IPS-NIHi7 (cell line): ENCODE measurements around the gene COBLL1.

Experiments
- DNase-seq: peaks from one replicate; pipeline ENCODE4 v3.0.0; 2012; ENCODE audit warnings: mixed read lengths; ENCODE audit errors: extremely low spot score

COBLL1 gene

DNA sequence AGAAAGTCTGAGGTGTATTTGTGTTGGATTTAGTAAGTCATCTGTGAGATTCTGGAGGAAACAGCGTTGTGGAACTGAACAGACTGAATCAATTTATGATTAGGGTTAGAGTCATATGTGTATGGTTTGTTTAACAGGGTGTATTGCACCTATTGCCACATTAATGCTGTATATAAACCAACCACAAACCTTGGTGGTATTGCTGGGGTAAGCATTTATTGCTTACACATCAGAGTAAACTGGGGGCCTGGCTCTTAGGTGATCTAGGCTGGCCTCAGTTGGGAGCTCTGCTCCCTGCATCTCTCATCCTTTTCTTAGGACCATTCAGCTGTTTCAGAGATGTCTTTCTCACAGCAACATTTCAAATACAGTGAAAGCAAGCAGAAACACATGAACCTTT, 160.6 kb downstream of the COBLL1 start:
- DNase-seq = no peak

DNA sequence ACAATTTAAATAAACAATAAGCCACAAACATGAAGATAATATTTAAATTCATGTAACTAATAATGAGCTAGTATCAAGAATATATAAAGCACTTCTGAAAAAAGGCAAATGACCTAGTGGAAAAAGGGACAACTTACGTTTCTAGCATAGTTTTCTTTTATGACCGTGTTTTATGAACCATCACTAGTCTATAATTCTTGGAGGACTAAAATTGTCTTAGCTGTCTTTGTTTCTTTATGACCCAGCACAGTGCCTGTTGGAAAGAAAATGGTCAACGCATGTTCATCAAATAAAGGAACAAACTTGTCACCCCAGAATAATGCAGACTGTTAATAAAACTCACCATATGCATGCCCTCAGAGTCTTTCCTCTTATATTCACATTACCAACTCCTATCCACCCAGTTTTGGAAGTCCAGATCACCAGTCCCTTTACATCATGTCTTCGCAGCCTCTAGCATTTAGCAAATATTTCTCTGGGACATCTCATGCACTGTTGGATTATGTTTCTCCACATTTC, 162.9 kb downstream of the COBLL1 start:
- no peak for DNase-seq

DNA sequence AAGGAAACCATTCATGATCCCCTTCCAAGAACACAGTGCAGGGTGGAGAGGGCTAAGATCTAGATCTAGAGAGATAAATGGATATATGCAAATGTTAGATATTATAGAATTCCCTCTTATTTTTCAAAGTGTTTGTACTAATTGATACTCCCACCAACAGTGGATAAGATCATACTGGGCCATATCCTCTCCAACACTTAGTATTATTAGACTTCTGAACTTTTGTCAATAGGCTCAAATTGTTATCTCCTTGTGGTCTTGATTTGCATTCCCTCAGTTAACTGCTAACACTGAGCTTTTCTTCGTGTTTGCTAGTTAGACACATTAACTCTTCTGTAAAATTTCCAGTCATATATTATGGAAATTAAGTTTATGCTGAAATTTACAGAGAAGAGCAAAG, 163.9 kb downstream of the COBLL1 start:
- no peak for DNase-seq

DNA sequence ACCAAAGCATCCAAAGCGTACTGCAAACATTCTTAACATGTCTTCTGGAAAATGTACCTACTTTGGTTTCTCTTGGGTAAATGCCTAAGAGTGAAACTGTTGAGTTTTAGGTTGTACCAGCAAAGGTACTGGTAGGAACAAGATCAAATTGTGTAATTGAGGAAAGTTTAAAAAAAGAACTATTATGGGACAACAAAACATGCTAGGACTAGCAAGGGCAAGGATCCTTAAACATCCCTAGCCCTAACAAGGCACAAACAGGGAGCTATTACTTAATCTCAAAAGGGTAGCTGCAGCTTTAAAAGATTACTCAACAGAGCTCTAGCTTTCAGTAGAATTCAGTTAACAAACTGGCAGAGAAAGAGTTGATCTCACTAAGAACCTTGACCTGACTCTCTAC, 164.4 kb downstream of the COBLL1 start:
- DNase-seq = no peak

DNA sequence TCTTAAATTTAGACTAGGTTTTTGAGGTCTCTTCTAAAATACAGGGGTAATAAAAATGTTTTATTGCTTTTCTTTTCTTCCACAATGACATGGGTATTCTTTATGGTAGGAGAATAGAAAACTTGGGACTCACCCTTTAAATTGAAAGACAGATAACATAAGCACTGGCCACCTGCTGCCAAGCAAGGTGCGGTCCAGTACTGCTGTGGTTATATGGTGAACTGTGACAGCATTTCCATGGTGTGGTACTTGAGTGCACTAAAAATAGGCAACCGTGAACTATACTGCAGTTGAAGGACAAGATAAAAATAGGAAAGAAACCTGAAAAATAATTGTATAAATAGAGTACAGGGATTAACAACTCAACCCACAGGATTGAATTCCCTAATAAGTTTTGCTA, 165.9 kb downstream of the COBLL1 start:
- DNase-seq = no peak

DNA sequence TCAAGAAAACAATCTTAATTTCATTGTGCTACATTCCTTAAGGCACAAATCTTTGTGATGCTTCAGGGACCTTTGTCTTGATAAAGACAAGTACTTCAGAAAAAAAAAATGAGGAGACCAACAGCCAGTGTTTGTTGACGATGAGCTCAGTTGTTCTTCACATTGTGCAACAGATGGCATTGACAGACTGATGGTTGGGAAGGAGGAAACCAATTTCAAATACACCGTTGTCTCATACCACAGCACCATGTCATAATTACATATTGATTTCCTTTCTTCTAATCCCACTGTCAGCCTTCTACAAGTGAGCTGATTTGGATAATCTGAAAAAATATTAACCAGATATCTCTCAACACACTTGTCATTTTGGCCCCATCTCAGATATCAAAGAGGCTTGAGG, 166.6 kb downstream of the COBLL1 start:
- DNase-seq = no peak

DNA sequence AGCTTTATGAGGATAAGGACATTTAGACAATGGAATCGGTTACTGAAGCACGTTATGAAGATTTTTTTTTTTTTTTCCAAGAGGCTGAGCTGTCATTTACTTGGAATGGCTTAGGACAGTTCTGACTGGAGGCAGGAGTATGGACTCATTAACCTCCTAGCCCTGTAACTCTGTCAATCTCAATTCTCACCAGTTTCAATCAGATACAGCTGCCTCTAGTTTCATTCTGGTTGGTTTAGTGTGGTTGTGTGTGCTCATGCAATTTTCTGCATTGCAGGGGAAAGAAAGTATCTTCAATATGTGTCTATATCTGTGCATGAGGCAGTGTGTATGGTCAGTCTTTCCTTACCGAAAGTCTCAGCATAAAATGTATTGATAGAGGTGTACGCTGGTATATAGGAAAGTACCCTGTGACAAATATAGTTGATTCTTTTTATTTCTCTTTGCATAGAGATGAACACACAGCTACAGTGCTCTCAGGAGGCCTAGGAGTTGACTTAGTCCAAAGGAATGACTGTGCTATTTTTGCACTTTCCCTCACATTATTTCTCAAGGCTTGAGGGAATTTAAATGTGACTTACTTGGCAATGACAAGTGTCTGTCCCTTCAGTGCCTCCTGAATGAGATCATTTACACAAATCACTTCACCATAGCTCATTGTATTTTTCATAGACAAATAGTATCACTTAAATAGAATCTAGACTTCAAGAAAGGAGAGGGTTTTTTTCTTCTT, 169.8 kb downstream of the COBLL1 start:
- DNase-seq = no peak

DNA sequence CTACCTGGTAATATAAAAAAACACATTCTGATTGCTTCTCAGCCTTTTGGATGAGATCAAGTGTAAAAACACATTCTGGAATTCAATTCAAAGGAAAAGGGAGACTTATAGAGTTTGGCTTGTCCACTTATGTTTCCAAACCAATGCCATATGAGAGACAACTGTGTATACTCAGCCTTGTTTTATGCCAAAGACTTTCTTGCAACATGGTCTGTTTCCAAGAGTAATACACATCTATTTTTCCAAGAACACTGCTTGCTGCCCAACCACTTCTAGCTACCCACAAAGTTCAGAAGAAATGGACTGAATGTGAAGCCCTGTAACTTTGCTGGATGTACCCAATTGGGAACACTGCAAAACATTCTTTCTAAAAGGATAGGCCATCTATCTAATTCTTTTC, 172.3 kb downstream of the COBLL1 start:
- DNase-seq = no peak

DNA sequence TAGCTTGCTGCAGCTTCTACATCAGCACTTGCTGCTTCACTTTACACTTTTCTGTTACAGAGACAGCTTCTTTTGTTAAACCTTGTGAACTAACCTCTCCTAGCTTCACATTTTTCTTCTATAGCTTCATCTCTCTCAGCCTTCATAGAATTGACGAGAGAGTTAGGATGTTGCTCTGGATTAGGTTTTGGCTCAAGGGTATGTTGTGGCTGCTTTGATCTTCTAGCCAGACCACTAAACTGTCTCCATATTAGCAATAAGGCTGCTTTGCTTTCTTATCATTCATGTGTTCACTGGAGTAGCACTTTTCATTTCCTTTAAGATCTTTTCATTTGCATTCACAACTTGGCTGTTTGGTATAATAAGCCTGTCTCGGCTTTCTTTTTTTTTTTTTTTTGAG, 174.1 kb downstream of the COBLL1 start:
- no peak for DNase-seq

DNA sequence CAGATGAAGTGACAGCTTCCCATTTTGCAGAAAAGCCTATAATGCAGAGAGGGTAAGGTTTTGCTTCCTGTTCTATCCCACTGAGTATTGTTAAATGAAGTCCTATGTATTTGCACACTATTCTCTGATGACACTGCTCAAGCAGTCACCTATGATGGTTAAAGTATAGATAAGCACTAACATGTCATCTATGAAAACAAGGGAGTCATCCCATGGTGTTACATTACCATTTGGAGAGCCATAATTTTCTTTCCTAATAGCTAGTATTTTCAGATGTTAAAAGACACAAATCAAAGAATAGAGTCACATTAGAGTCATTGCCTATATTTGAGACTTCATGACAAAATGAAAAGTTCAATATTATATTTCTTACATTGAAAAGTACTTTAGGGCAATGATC, 177.6 kb downstream of the COBLL1 start:
- no peak for DNase-seq

DNA sequence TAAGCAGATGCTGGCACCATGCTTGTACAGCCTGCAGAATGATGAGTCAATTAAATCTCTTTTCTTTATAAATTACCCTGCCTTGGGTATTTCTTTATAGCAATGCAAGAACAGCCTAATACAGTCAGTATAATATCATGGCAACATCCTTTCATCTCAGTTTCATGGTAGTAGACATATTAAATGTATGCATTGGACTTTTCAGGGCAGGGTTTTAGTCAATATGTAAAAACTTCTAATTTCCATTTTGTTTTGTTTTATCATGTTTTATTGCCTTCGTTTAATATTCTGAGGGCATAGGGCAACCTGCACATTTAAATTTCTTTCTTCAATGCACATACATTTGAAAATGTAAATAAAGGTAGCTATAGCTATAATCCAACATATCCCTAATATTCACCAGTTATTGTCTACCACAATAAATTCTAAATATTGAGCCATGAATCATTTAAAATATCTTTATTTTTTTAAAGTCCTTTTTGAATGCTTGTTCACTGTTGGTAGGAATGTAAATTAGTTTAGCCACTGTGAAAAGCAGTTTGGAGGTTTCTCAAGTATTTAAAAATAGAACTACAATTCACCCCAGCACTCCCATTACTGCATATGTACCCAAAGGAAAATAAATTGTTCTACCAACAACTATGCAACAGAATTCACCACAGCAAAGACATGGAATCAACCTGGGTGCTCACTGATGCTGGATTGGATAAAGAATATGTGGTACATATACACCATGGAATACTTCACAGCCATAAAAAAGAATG, 178.6 kb downstream of the COBLL1 start:
- no peak for DNase-seq

DNA sequence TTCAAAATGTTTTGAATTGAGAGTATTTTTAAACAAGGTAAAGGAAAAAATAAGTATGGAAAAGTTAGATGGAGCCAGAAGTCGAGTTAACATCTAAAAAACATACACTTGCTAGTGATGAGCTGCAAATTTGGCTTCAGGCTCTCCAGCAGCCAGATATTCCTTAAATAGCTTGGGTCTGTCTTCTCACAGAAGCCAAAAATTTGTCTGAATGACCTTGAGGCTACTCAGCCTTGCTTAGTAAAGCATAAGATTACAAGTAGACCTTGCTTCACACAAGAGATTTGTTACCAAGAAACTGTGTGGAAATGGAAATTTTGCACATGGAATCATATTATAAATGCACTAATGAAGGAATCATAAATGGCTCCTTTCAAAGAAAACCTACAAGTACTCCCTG, 179.6 kb downstream of the COBLL1 start:
- DNase-seq = no peak

DNA sequence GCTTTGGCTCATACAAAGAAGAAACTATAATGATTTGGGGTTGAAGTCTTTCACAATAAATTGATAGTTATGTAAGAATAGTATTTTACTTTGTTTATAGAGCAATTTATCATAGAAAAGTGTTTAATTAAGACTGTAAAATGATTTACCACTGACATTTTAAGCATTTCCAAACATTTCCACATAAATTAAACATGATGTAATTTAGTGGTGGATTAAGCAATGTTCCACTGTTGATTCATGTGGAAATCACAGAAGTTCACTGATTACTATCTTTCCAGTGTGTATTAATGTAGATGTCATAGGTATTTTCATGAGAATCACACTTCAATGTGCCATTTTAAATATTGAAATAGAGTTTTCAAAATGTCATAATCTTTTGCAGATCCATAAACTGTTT, 180.3 kb downstream of the COBLL1 start:
- DNase-seq = no peak

DNA sequence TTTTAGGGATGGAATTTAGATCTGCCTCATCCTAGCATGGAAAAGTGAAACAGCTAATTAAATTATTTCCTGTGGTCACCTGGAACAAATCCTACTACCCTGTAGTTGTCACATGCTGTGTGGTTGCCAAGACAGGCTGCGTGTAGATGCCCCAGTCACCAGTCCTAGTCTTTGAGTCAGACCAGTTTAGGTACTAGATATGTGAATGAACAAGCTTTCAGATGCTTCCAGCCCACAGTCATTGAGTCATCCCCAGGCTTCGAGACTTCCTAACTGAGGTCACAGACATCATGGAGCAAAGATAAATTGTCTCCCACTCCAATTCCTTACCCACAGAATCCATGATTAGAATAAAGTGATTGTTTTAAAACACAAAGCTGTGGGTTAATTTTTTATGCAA, 184.5 kb downstream of the COBLL1 start:
- DNase-seq = no peak

DNA sequence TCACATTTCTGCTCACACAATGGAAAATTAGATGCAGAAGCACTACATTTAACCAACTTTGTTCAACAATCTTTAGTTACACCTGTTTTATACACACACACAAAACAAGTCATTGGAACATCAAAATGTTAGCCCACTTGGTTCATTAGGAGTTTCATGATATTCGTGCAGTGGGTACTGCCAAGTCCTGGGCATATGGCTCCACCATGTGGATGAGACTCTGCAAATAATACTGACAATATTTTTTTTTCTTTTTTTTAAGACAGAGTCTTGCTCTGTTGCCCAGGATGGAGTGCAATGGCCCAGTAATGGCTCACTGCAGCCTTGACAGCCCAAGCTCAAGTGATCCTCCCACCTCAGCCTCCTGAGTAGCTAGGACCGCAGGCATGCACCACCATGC, 185.9 kb downstream of the COBLL1 start:
- no peak for DNase-seq

DNA sequence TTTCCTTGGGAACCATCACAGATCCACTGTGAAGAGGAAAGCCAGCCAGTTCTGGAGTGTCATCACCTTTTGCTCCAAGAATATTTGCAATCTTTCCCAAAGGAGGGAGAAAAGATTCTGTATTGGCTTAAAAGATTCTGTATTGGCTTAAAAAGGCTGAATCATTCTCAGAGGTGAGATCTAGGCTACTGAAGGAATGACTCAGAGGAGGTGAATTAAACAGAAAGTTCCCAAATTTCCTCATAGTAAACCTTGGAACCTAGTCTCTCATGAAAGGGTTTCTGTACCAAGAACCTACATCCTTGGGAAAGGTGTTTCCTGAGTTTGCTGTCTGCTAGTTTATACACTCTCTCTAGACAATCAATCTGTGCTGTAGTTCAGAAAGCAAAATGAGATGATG, 186.3 kb downstream of the COBLL1 start:
- DNase-seq = no peak

DNA sequence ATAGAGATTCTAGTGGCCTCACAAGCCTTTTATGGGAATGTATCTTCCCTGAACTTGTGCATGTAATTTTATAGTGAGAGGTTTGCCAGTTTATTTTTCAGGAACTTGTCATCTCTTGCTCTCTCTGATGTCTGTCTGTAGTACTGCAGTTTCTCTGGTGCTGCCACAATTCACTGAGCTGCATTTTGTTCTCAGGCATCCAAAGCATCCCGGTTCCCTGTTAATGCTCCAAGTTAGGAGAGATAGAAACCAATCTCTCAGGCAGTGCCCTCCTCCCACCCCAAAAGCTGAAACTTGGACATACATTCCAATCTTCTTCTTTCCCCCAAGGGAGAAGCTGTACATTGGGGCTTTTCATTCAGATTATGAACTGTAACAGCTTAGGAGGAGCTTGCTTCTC, 190.3 kb downstream of the COBLL1 start:
- DNase-seq = peak; percentile 21

DNA sequence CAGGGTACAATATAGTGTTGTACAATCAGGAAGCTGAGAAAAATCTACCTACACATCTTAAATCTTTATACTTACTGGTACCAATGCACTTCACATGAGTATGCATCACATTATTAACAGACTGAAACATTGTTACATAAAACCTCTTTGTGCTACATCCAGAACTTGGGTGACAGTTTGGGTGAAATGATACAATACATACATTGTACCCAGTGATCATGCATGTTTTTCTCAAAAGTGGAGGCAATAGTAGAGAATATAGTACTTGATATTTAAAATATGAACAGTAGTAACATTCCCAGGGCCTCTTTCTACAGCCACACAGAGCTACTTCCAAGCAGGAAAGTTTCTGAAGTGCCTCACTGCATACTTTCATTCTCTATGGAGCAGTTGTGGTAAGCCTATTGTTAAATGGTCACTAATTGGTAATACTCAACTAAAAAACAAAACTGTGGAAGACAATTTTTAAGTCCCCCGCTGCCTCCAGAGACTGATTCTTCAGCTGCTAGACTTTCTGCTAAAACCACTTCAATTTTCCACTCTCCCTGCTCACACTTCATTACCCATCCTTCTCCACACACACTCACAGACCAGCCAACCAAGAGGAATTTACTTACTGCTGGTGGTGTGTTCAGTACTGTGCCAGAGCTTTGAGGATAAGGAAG, 197.5 kb downstream of the COBLL1 start:
- DNase-seq = no peak

DNA sequence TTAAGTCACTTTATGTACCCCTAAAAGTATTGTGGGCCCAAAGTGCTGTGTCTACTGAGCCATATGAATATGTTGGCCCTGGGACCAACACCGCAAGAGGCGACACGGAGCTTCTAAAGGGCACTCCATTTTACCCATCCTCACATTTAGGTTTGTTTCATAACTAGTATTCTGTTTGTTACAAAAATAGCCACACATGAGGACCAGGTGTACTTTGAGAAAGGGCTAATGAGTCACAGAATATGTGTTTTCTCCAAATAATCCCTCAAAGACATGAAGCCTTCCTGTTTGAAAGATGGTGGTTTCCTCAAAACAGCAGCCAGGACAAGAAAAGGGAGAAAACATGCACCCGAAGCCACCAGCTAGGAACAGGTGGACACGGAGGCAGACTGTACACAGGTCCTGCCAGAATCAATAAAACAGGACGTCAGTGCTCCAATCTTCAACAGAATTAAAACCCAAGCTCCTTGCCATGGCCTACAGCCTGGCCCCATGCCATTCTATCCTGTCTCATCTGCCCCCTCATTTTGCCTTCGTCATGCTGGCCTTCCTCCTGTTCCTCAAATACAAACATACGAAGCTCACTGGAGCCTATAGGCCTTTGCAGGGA, 198.6 kb downstream of the COBLL1 start:
- no peak for DNase-seq

DNA sequence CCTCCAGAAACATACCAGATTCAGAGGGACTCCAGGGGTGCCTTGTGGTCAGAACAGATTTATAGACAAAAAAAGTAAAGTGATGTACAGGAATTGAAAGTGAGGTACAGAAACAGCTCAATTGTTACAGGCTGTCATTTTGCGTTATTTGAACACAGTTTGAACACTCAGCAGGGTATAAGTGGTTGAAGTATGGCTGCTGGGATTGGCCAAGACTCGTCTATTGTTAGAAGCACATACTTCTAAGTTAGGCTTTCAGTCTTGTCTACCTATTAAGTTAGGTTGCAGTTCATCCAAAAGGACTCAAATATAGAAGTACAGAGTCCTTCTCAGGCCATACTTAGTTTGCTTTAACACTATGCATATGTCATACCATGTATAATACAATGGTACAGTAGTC, 199.4 kb downstream of the COBLL1 start:
- no peak for DNase-seq
